Cardiac muscle cell (in vitro differentiated cells and primary cell): ENCODE measurements around the gene HOXA4. TPM values are rescaled to one million over a fixed set of nuclear protein-coding genes. Genes with fewer than 3 reads are reported as not detected.
A peak's percentile ranks its signal among the peaks of the same experiment; 100 is the strongest.

ENCODE experiments used
- DNase-seq, 2 donors: peaks; one replicate each; pipeline versions ENCODE4 v3.0.0 to v3.0.0-alpha.2; 2010 to 2017; ENCODE audit warnings: low read depth in 1 of 2, low spot score in 1 of 2
- H3K27ac ChIP-seq: fragments of 200-600 bp; sonication (generic); 2 replicates; pipeline ENCODE4 v1.5.1; 2016
- H3K27me3 ChIP-seq: fragments of 200-600 bp; sonication (generic); 2 replicates; pipeline ENCODE4 v1.6.0; 2016; ENCODE audit warnings: control low read depth
- H3K36me3 ChIP-seq: fragments of 200-600 bp; sonication (generic); 2 replicates; pipeline ENCODE4 v1.5.1; 2016; ENCODE audit warnings: control low read depth
- H3K4me1 ChIP-seq: fragments of 200-600 bp; sonication (generic); 2 replicates; pipeline ENCODE4 v1.8.1; 2017; ENCODE audit warnings: low read depth, mild to moderate bottlenecking, mixed run types
- H3K4me3 ChIP-seq: fragments of 200-600 bp; sonication (generic); 2 replicates; pipeline ENCODE4 v1.5.1; 2016; ENCODE audit warnings: mild to moderate bottlenecking
- H3K9me3 ChIP-seq: fragments of 200-600 bp; sonication (generic); 2 replicates; pipeline ENCODE4 v1.5.1; 2017; ENCODE audit warnings: low read depth, mild to moderate bottlenecking, control low read depth
- CTCF ChIP-seq: IDR thresholded peaks from 2 replicates; pipeline ENCODE4 v1.5.1; 2012; ENCODE audit warnings: low read depth, mild to moderate bottlenecking, low read length
- polyA plus RNA-seq: library from polyadenylated mRNA; unstranded; fragments of >200 nt; fragmentation: Nextera tagmentation; extraction: Ambion mirVana; gene quantifications from 2 replicates; pipeline ENCODE4 v1.2.1, GENCODE V29; 2016
- total RNA-seq: library from RNA; depleted of rRNA; stranded (reverse); fragments of >200 nt; gene quantifications from 2 replicates; pipeline ENCODE4 v1.2.3, GENCODE V29; 2016

The HOXA4 gene
- total and polyA plus RNA-seq, 2 experiments from 2014 or later = 0.46 TPM; not detected in 1

- Histone ChIP-seq H3K36me3 (no peaks in the 10 kb centered on the region), H3K4me1 (peaks cover 1% of the 10 kb centered on the region), H3K27ac (no peak overlapping the region), H3K4me3 (no peak overlapping the region), H3K9me3 (no peaks in the 10 kb centered on the region), H3K27me3 (peaks cover 100% of the 10 kb centered on the region)
- TF ChIP-seq CTCF = no peak
- peak in 1 of 2 donors; percentile 41 for DNase-seq
These were observed 3.8 kb upstream of the HOXA4 start for GRCh38 chr7:27134392-27134791.

GRCh38 chr7:27133409-27134231 lies 3.1 kb upstream of the HOXA4 start:
- H3K9me3 ChIP-seq = no peaks in the 10 kb centered on the region
- H3K27me3 ChIP-seq = peaks cover 100% of the 10 kb centered on the region
- no peaks in the 10 kb centered on the region for H3K36me3 ChIP-seq
- no peaks in the 10 kb centered on the region for H3K4me1 ChIP-seq
- no peak overlapping the region for H3K27ac ChIP-seq
- no peak for TF ChIP-seq CTCF
- no peak for DNase-seq
- H3K4me3 ChIP-seq = no peak overlapping the region

- Histone ChIP-seq H3K36me3 (no peaks in the 10 kb centered on the region), H3K9me3 (no peaks in the 10 kb centered on the region), H3K27me3 (peaks cover 100% of the 10 kb centered on the region), H3K27ac (no peak overlapping the region), H3K4me1 (no peaks in the 10 kb centered on the region), H3K4me3 (no peak overlapping the region)
- TF ChIP-seq CTCF = no peak
- DNase-seq = no peak
These were observed 2.4 kb upstream of the HOXA4 start for GRCh38 chr7:27132978-27133377.

- H3K36me3 ChIP-seq = no peaks in the 10 kb centered on the region
- H3K27me3 ChIP-seq = peaks cover 100% of the 10 kb centered on the region
- H3K27ac ChIP-seq = no peak overlapping the region
- no peaks in the 10 kb centered on the region for H3K9me3 ChIP-seq
- DNase-seq = no peak
- H3K4me3 ChIP-seq = no peak overlapping the region
- no peaks in the 10 kb centered on the region for H3K4me1 ChIP-seq
- TF ChIP-seq CTCF = no peak
These were observed 1.7 kb upstream of the HOXA4 start for GRCh38 chr7:27132214-27132613.

GRCh38 chr7:27131390-27131819 lies 848 bp upstream of the HOXA4 start:
- no peak overlapping the region for H3K27ac ChIP-seq
- no peaks in the 10 kb centered on the region for H3K4me1 ChIP-seq
- H3K4me3 ChIP-seq = peak overlapping the region; percentile 30

More at GRCh38 chr7:27131390-27131819, 848 bp upstream of the HOXA4 start:
- peaks cover 100% of the 10 kb centered on the region for H3K27me3 ChIP-seq
- no peaks in the 10 kb centered on the region for H3K9me3 ChIP-seq
- DNase-seq = no peak
- no peaks in the 10 kb centered on the region for H3K36me3 ChIP-seq
- no peak for TF ChIP-seq CTCF
